Tibial artery (tissue), 4 donors: ENCODE measurements around the gene KAT2A.

ENCODE experiments used
- DNase-seq, 2 donors: peaks; one replicate each; pipeline ENCODE4 v3.0.0-alpha.2; 2019
- H3K27ac ChIP-seq, 2 donors: fragments of 200-600 bp; sonication (generic) in 1 of 2; 1 replicate in 1 of 2; 2 replicates in 1 of 2; pipeline ENCODE4 v1.5.1; 2018 to 2019; ENCODE audit warnings: mild to moderate bottlenecking in 1 of 2
- H3K27me3 ChIP-seq, 2 donors: fragments of 200-600 bp; sonication (generic) in 1 of 2; one replicate each; pipeline versions ENCODE4 v1.5.1 to v1.6.0; 2016 to 2019
- H3K36me3 ChIP-seq, 3 donors: fragments of 200-600 bp; sonication (generic) in 2 of 3; one replicate each; pipeline ENCODE4 v1.5.1; 2016 to 2019; ENCODE audit warnings: mild to moderate bottlenecking in 2 of 3
- H3K4me1 ChIP-seq, 4 donors: fragments of 200-600 bp; sonication (generic) in 2 of 4; 1 replicate in 3 of 4; 2 replicates in 1 of 4; pipeline ENCODE4 v1.5.1; 2016 to 2019
- H3K4me3 ChIP-seq, 2 donors: fragments of 200-600 bp; sonication (generic) in 1 of 2; 1 replicate in 1 of 2; 2 replicates in 1 of 2; pipeline ENCODE4 v1.5.1; 2018 to 2019; ENCODE audit warnings: mild to moderate bottlenecking in 2 of 2
- H3K9me3 ChIP-seq, 3 donors: fragments of 200-600 bp; sonication (generic) in 1 of 3; one replicate each; pipeline ENCODE4 v1.5.1; 2016 to 2019
- intact Hi-C: fragments of 100-400 bp; cut with DNase I; formaldehyde crosslinking; loops from one replicate; pipeline ENCODE4 v1.15.0; 2023; ENCODE audit warnings: low total_unique reads
- TF ChIP-seq, protein P1 (sequence below), 2 experiments: fragments of 200-600 bp in 1 of 2; fragments of 450-650 bp in 1 of 2; IDR thresholded peaks; one replicate each; pipeline ENCODE4 v1.5.1; 2017 to 2019; ENCODE audit warnings: antibody characterized with exemption in 2 of 2, mild to moderate bottlenecking in 1 of 2, moderate library complexity in 1 of 2

KAT2A gene

DNA sequence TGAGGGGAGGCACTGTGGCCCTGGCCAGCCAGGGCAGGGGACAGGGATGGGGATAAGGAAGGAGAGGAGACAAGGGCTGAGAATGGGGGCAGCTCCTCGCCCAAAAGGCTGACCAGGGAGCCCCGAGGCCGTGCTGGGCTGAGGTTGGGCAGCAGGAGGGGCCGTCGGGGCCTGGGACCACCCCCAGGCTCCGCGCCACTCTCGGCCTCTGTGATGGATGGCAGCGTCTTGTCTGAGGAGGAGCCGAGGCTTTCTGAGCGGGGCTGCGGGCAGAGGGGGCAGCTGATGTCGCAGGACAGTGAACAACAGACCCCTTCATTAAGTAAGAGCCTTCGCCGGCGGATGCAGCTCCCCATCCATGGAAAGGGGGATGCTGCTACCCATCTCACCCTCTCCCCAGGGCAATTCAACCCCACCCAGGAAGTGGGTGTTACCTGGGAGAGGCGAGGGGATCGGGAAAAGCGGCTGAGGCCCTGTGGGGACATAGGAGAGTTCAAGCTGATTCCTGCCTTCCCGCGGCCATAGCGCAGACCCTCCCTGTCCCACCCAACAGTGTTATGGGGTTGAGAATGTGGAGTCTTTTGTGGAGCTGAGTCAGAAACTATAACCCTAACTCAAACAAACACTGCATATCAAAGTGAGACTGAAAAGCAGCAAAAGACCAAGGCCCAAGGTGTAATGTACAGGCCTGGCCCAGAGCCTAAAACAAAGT, 42.7 kb upstream of the KAT2A start:
- no peaks in the 10 kb centered on the region for H3K9me3 ChIP-seq
- no peaks in the 10 kb centered on the region for H3K36me3 ChIP-seq
- no peaks in the 10 kb centered on the region for H3K4me1 ChIP-seq
- H3K27me3 ChIP-seq: no peaks in the 10 kb centered on the region
- H3K27ac ChIP-seq: no peak overlapping the region
- no peak overlapping the region for H3K4me3 ChIP-seq
- intact Hi-C loops: no loop called here
- TF ChIP-seq, protein P1, sequence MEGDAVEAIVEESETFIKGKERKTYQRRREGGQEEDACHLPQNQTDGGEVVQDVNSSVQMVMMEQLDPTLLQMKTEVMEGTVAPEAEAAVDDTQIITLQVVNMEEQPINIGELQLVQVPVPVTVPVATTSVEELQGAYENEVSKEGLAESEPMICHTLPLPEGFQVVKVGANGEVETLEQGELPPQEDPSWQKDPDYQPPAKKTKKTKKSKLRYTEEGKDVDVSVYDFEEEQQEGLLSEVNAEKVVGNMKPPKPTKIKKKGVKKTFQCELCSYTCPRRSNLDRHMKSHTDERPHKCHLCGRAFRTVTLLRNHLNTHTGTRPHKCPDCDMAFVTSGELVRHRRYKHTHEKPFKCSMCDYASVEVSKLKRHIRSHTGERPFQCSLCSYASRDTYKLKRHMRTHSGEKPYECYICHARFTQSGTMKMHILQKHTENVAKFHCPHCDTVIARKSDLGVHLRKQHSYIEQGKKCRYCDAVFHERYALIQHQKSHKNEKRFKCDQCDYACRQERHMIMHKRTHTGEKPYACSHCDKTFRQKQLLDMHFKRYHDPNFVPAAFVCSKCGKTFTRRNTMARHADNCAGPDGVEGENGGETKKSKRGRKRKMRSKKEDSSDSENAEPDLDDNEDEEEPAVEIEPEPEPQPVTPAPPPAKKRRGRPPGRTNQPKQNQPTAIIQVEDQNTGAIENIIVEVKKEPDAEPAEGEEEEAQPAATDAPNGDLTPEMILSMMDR (IDR thresholded peaks at IDR 0.05): no peak
- DNase-seq: no peak

DNA sequence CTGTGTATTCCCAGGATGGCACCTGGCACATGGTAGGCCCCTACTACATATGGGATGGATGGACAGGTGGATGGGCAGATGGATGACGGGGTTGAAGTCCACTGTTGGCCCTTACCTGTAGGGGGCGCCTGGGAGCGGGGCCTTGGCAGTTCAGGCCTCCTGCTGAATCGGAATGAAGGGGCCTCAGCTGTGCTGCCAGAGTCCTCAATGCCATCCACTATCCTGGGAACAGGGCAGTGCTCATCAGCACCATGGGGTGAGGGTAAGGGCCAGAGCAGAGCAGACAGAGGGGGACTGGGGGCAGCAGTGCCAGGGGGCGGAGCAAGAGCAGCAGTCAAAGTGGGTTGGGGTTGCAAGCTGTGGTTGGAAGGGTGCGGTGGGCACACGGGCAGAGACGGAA, 41.9 kb upstream of the KAT2A start:
- Histone ChIP-seq H3K4me1 (no peaks in the 10 kb centered on the region), H3K36me3 (no peaks in the 10 kb centered on the region), H3K27me3 (no peaks in the 10 kb centered on the region), H3K4me3 (no peak overlapping the region), H3K9me3 (no peaks in the 10 kb centered on the region), H3K27ac (no peak overlapping the region)
- intact Hi-C loops: no loop called here
- TF ChIP-seq, protein P1 (IDR thresholded peaks at IDR 0.05): no peak
- no peak for DNase-seq

DNA sequence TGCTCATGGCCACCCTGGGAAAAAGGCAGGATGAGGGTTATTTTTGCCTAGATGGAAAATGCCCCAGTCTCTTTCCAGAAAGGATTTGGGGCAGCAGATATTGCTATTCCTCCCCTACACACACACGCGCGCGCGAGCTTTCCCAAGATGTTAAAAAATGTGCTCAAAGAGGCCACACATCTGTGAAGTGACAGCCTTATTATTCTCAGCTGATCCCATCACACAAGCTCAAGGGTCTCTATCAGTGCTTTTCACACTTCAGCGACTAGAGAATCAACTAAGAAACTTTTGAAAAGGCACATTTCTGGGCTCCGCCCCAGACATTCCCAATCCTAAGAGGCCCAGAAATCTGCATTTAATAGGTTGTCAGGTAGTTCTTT, 39.4 kb upstream of the KAT2A start:
- intact Hi-C loops: no loop called here
- Histone ChIP-seq H3K4me1 (peaks cover 0 to 2% (median under 1%) of the 10 kb centered on the region in 4 donors), H3K36me3 (no peaks in the 10 kb centered on the region), H3K27ac (no peak overlapping the region), H3K27me3 (no peaks in the 10 kb centered on the region), H3K9me3 (peaks cover 0 to 4% (median 0%) of the 10 kb centered on the region in 3 donors), H3K4me3 (no peak overlapping the region)
- no peak for DNase-seq
- TF ChIP-seq, protein P1 (IDR thresholded peaks at IDR 0.05): no peak

DNA sequence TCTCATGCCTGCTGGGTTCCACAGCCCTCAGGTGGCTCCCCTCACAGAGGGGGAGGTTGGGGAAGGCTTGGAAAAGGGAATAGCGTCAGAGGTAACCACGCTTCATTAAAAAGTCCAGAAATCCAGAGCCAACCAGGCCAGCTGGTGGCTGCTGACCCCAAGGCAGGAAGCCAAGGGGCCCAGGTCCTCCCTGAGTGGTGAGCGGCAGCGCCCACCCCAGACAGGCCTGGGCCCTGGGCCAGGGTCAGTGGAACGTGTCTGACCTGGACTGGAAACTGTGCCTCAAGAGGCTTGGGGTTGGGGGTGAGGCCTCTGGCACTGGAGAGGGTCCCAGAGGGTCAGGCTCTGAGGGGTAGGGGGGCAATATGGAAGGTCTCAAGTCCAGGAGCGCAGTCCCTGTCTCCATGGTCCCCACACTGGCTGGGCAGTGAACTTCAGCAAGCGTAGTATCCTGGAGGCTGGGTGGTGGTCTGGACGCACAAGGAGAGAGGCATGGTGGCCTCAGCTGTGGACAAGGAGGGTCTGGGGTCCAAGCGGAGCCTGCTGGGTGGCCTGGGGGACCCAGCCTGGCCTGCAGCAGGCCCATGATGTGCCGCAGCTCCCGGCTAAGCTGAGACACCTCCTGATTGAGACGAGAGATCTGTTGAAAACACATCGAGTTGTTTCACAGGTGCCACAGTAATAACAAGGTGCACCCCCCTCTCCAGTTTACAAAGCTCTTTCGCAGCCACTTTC, 38.8 kb upstream of the KAT2A start:
- no peaks in the 10 kb centered on the region for H3K27me3 ChIP-seq
- H3K27ac ChIP-seq: no peak overlapping the region
- H3K4me3 ChIP-seq: no peak overlapping the region
- intact Hi-C loops: no loop called here
- TF ChIP-seq, protein P1 (IDR thresholded peaks at IDR 0.05): no peak
- DNase-seq: no peak
- H3K4me1 ChIP-seq: peaks cover 0 to 5% (median 2%) of the 10 kb centered on the region in 4 donors
- H3K36me3 ChIP-seq: no peaks in the 10 kb centered on the region
- peaks cover 0 to 9% (median 0%) of the 10 kb centered on the region in 3 donors for H3K9me3 ChIP-seq

DNA sequence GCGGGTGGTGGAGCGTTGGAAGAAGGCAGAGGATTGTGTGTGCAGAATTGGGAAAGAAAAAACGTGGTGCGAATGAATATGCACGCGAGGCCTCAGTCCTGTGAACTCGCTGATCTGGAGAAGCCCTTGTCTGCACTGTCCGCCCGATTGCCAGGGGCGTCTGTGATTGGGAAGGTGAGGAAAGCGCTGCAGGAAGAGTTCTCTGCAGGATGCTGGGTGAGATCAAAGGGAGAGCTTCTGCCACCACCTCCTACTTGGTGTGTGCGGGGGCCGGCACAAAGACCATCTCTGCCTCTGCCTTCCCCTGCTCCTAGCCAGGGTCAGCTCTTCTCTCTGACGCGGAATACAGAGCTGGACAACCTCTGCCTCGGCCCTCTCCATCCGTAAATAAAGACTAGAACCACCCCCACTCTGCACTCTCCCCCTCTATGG, 34.5 kb upstream of the KAT2A start:
- peaks cover 0 to 39% (median 26%) of the 10 kb centered on the region in 4 donors for H3K4me1 ChIP-seq
- peak overlapping the region; percentile 78 to 90 for H3K4me3 ChIP-seq
- TF ChIP-seq, protein P1 (IDR thresholded peaks at IDR 0.05): no peak
- H3K36me3 ChIP-seq: peaks cover 0 to 7% (median 0%) of the 10 kb centered on the region in 3 donors
- no peak for DNase-seq
- peak overlapping the region in 1 of 2 donors; percentile 32 for H3K27ac ChIP-seq
- peaks cover 0 to 9% (median 0%) of the 10 kb centered on the region in 3 donors for H3K9me3 ChIP-seq
- intact Hi-C loops: no loop called here
- no peaks in the 10 kb centered on the region for H3K27me3 ChIP-seq
